HEK293 (cell line): Measurements from ENCODE around the gene MTOR.
"Not testable (repeated sequence)": the region's sequence is repeated elsewhere in the genome, so short reads cannot be mapped to it uniquely, and the experiment has no call there.

ENCODE experiments used
- CTCF ChIA-PET: fragments of 350-600 bp; formaldehyde crosslinking; extraction: SDS; loops from one replicate; lab custom pipeline; 2021; ENCODE audit warnings: antibody characterized with exemption; lab: Yijun Ruan, JAX
- POLR2A ChIA-PET: fragments of 300-600 bp; formaldehyde crosslinking; extraction: SDS; loops from one replicate; lab custom pipeline; 2020; ENCODE audit warnings: antibody characterized with exemption, inconsistent platforms; lab: Yijun Ruan, JAX
- H3K27ac ChIP-seq: fragments of 200-500 bp; sonication (Bioruptor generic); 2 replicates; pipeline ENCODE4 v1.5.1; 2014; ENCODE audit warnings: low read depth, low read length, control low read depth, inconsistent platforms; ENCODE audit errors: extremely low read depth
- H3K36me3 ChIP-seq, 2 experiments: fragments of 200-500 bp in 1 of 2; sonication (Bioruptor generic) in 1 of 2; 1 replicate in 1 of 2; 2 replicates in 1 of 2; pipeline ENCODE4 v1.5.1; 2014 to 2017; ENCODE audit warnings: inconsistent platforms in 2 of 2, low read length in 2 of 2; ENCODE audit not compliant: control insufficient read depth in 2 of 2, insufficient read depth in 1 of 2
- H3K4me1 ChIP-seq: fragments of 200-500 bp; sonication (Bioruptor generic); 2 replicates; pipeline ENCODE4 v1.5.1; 2014; ENCODE audit warnings: mild to moderate bottlenecking, low read length, inconsistent platforms; ENCODE audit not compliant: control insufficient read depth, insufficient read depth
- H3K4me3 ChIP-seq: 2 replicates; pipeline ENCODE4 v1.5.1; 2011; ENCODE audit warnings: low read depth, mild to moderate bottlenecking, control low read depth, low read length, moderate library complexity
- H3K9me3 ChIP-seq: fragments of 200-500 bp; sonication (Bioruptor generic); 2 replicates; pipeline ENCODE4 v1.5.1; 2014; ENCODE audit warnings: low read depth, low read length, inconsistent platforms; ENCODE audit not compliant: control insufficient read depth, insufficient read depth
- CTCF ChIP-seq: fragments of 450-650 bp; formaldehyde crosslinking; IDR thresholded peaks from 2 replicates; pipeline ENCODE4 v1.5.1; 2016; ENCODE audit warnings: missing biosample characterization, missing genetic modification characterization
- EGR2 ChIP-seq: fragments of 450-650 bp; formaldehyde crosslinking; IDR thresholded peaks from 2 replicates; pipeline ENCODE4 v1.5.1; 2016; ENCODE audit warnings: low read depth, missing biosample characterization, missing genetic modification characterization
- OSR2 ChIP-seq: fragments of 450-650 bp; formaldehyde crosslinking; IDR thresholded peaks from 2 replicates; pipeline ENCODE4 v1.5.1; 2016; ENCODE audit warnings: missing biosample characterization, missing genetic modification characterization
- PRDM1 ChIP-seq: fragments of 450-650 bp; formaldehyde crosslinking; IDR thresholded peaks from 2 replicates; pipeline ENCODE4; 2016; ENCODE audit warnings: missing biosample characterization, missing genetic modification characterization
- PRDM10 ChIP-seq: fragments of 450-650 bp; formaldehyde crosslinking; IDR thresholded peaks from 2 replicates; pipeline ENCODE4 v1.5.1; 2016; ENCODE audit warnings: missing biosample characterization, missing genetic modification characterization
- SALL2 ChIP-seq: fragments of 450-650 bp; formaldehyde crosslinking; IDR thresholded peaks from 2 replicates; pipeline ENCODE4 v1.5.0; 2017; ENCODE audit warnings: missing biosample characterization, mild to moderate bottlenecking, missing genetic modification characterization, borderline replicate concordance
- ZBTB17 ChIP-seq: fragments of 450-650 bp; formaldehyde crosslinking; IDR thresholded peaks from 2 replicates; pipeline ENCODE4 v1.5.1; 2016; ENCODE audit warnings: missing biosample characterization, missing genetic modification characterization
- ZBTB48 ChIP-seq: fragments of 450-650 bp; formaldehyde crosslinking; IDR thresholded peaks from 2 replicates; pipeline ENCODE4 v1.5.1; 2016; ENCODE audit warnings: missing biosample characterization, missing genetic modification characterization
- ZFHX2 ChIP-seq: fragments of 450-650 bp; formaldehyde crosslinking; conservative IDR thresholded peaks from 2 replicates; pipeline ENCODE4 v1.5.1; 2016; ENCODE audit warnings: missing biosample characterization, missing genetic modification characterization
- ZFP41 ChIP-seq: fragments of 450-650 bp; formaldehyde crosslinking; IDR thresholded peaks from 2 replicates; pipeline ENCODE4 v1.5.1; 2016; ENCODE audit warnings: missing biosample characterization, missing genetic modification characterization, borderline replicate concordance
- ZNF121 ChIP-seq: fragments of 450-650 bp; formaldehyde crosslinking; IDR thresholded peaks from 2 replicates; pipeline ENCODE4 v1.5.1; 2016; ENCODE audit warnings: missing biosample characterization, missing genetic modification characterization
- ZNF138 ChIP-seq: fragments of 450-650 bp; formaldehyde crosslinking; IDR thresholded peaks from 2 replicates; pipeline ENCODE4 v1.5.1; 2016; ENCODE audit warnings: missing biosample characterization, missing genetic modification characterization, borderline replicate concordance
- ZNF335 ChIP-seq: fragments of 450-650 bp; formaldehyde crosslinking; conservative IDR thresholded peaks from 2 replicates; pipeline ENCODE4 v1.5.1; 2016; ENCODE audit warnings: missing biosample characterization, missing genetic modification characterization
- ZNF366 ChIP-seq: fragments of 450-650 bp; formaldehyde crosslinking; conservative IDR thresholded peaks from 2 replicates; pipeline ENCODE4 v1.5.1; 2016; ENCODE audit warnings: missing biosample characterization, missing genetic modification characterization
- ZNF521 ChIP-seq: fragments of 450-650 bp; formaldehyde crosslinking; IDR thresholded peaks from 2 replicates; pipeline ENCODE4 v1.5.1; 2017; ENCODE audit warnings: missing biosample characterization, mild to moderate bottlenecking, missing genetic modification characterization
- ZNF600 ChIP-seq: fragments of 450-650 bp; formaldehyde crosslinking; IDR thresholded peaks from 2 replicates; pipeline ENCODE4 v1.5.1; 2016; ENCODE audit warnings: missing biosample characterization, missing genetic modification characterization
- ZNF629 ChIP-seq: fragments of 450-650 bp; formaldehyde crosslinking; IDR thresholded peaks from 2 replicates; pipeline ENCODE4 v1.5.1; 2017; ENCODE audit warnings: missing biosample characterization, missing genetic modification characterization
- ZNF654 ChIP-seq: fragments of 450-650 bp; formaldehyde crosslinking; IDR thresholded peaks from 2 replicates; pipeline ENCODE4 v1.5.1; 2016; ENCODE audit warnings: low read depth, missing biosample characterization, missing genetic modification characterization
- ZNF707 ChIP-seq: fragments of 450-650 bp; formaldehyde crosslinking; IDR thresholded peaks from 2 replicates; pipeline ENCODE4 v1.5.1; 2016; ENCODE audit warnings: missing biosample characterization, missing genetic modification characterization
- ZNF768 ChIP-seq: fragments of 450-650 bp; formaldehyde crosslinking; IDR thresholded peaks from 2 replicates; pipeline ENCODE4 v1.5.1; 2018; ENCODE audit warnings: missing biosample characterization, mild to moderate bottlenecking, missing genetic modification characterization
- ZNF843 ChIP-seq: fragments of 450-650 bp; formaldehyde crosslinking; IDR thresholded peaks from 2 replicates; pipeline ENCODE4 v1.5.1; 2016; ENCODE audit warnings: missing biosample characterization, missing genetic modification characterization
- ZSCAN30 ChIP-seq: fragments of 450-650 bp; IDR thresholded peaks from 2 replicates; pipeline ENCODE4 v1.5.1; 2018; ENCODE audit warnings: missing biosample characterization, mild to moderate bottlenecking, missing genetic modification characterization, moderate library complexity

Gene MTOR

GRCh38 chr1:11063937-11064537 lies 198.3 kb downstream of the MTOR start:
- H3K27ac ChIP-seq, H3K4me1 ChIP-seq, H3K9me3 ChIP-seq, H3K4me3 ChIP-seq: not testable (repeated sequence)
- CTCF ChIA-PET: interaction anchor here (0.7 to 5.0 kb wide), 2 partner anchors 22 to 26 kb away, joined by 3 to 43 read pairs; no protein-coding TSS in a partner anchor
- POLR2A ChIA-PET: interaction anchor here (0.6 to 1.8 kb wide), 2 partner anchors 11 to 36 kb away, joined by 3 to 5 read pairs; partner anchors contain the start of gene EXOSC10
- peaks cover 23 to 70% of the 10 kb centered on the region in 2 experiments for H3K36me3 ChIP-seq
- TF ChIP-seq ZNF654 (tag by site-specific recombination) (peak; percentile 19), PRDM10 (tag by site-specific recombination) (peak; percentile 44; the same call in 1 of the 2 replicates), EGR2 (peak; percentile 81), ZFHX2 (tag by site-specific recombination) (0 out of 2 replicates have a peak, but pooled peaks have one; percentile 42), ZNF600 (tag by site-specific recombination) (peak; percentile 49)

GRCh38 chr1:11062965-11063401 lies 199.4 kb downstream of the MTOR start:
- ChIA-PET POLR2A (interaction anchor here (0.7 kb wide), 1 partner anchor 474 kb away, joined by 3 read pairs; no protein-coding TSS in a partner anchor), CTCF (interaction anchor here (0.6 to 5.0 kb wide), 3 partner anchors 19 to 583 kb away, joined by 3 to 43 read pairs (median 4); no protein-coding TSS in a partner anchor)
- TF ChIP-seq SALL2 (no peak), ZNF629 (peak; percentile 9; the same call in 1 of the 2 replicates), OSR2 (tag by site-specific recombination) (0 out of 2 replicates have a peak, but pooled peaks have one; percentile 23), ZNF366 (no peak), PRDM1 (tag by site-specific recombination) (peak; percentile 81; the same call in 1 of the 2 replicates), ZNF121 (tag by site-specific recombination) (peak; percentile 65), ZNF600 (tag by site-specific recombination) (peak; percentile 53; the same call in 1 of the 2 replicates)
- Histone ChIP-seq H3K36me3 (peaks cover 21 to 62% of the 10 kb centered on the region in 2 experiments), H3K4me1 (no peaks in the 10 kb centered on the region), H3K4me3 (no peak overlapping the region), H3K9me3 (no peaks in the 10 kb centered on the region), H3K27ac (no peak overlapping the region)

GRCh38 chr1:11061652-11062365 lies 200.5 kb downstream of the MTOR start:
- POLR2A ChIA-PET: interaction anchor here (0.6 to 2.6 kb wide), 3 partner anchors 9 to 38 kb away, joined by 4 to 12 read pairs (median 4); partner anchors contain the start of gene EXOSC10
- Histone ChIP-seq H3K4me3 (no peak overlapping the region), H3K4me1 (no peaks in the 10 kb centered on the region), H3K36me3 (peaks cover 29 to 65% of the 10 kb centered on the region in 2 experiments), H3K27ac (no peak overlapping the region), H3K9me3 (no peaks in the 10 kb centered on the region)
- TF ChIP-seq ZNF707 (tag by site-specific recombination): no peak
- 0 out of 2 replicates have a peak, but pooled peaks have one; percentile 36 for TF ChIP-seq CTCF
- TF ChIP-seq ZNF521 (tag by site-specific recombination): no peak
- TF ChIP-seq ZNF600 (tag by site-specific recombination): 0 out of 2 replicates have a peak, but pooled peaks have one; percentile 38
- TF ChIP-seq ZNF138 (tag by site-specific recombination): no peak
- TF ChIP-seq ZNF768 (tag by site-specific recombination): no peak
- peak; percentile 47; the same call in 1 of the 2 replicates for TF ChIP-seq ZNF335 (tag by site-specific recombination)
- TF ChIP-seq ZNF843 (tag by site-specific recombination): no peak
- TF ChIP-seq ZBTB17 (tag by site-specific recombination): peak; percentile 39; the same call in 1 of the 2 replicates
- TF ChIP-seq ZBTB48: peak; percentile 64
- no peak for TF ChIP-seq ZSCAN30
- no peak for TF ChIP-seq ZFP41
- no peak for TF ChIP-seq ZFHX2 (tag by site-specific recombination)
- CTCF ChIA-PET: interaction anchor here (0.5 to 5.0 kb wide), 3 partner anchors 24 to 562 kb away, joined by 3 to 43 read pairs (median 4); no protein-coding TSS in a partner anchor
